Stimulated activated CD8-positive, alpha-beta memory T cell treated with anti-CD3 and anti-CD28 coated beads, Interleukin-4, amount 100 ng/mL, for 48 hours (primary cell): ENCODE data around the gene ACO1.

Experiments
- DNase-seq: peaks from one replicate; pipeline ENCODE4 v3.0.0-alpha.2; 2020

The ACO1 gene

GRCh38 chr9:32384002-32384363 is 460 bp upstream of the ACO1 start:
- DNase-seq, result no peak

DNA sequence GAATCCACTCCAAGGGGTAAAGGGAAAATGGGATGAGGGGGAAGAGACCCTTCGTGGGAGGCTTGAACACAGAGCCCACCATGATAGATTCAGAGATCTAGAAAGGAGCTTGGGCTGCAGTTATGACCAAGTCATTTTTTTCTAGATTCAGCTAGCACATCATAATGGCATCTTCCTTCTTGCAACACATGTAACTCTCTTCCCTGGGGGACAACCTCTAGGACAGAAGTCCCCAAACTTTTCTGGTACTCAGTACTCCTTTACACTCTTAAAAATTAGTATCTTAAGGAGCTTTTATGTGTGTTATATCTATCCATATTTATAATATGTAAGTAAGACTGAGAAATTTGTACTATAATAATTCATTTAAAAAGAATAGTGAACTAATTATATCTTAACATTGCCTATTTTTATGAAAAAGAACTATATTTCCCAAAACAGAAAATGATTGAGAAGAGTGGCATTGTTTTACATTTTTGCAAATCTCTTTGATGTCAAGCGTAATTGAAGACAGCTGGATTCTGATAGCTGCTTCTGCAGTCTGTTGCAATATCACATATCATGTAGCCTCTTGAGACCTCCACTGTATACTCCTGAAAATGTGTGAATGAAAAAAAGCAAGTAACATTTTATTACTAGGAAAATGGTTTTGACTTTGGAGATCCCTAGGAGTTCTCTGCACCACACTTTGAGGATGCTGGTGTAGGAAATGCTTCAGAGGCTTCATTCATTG is 875 bp downstream of the ACO1 start:
- DNase-seq, result no peak

DNA sequence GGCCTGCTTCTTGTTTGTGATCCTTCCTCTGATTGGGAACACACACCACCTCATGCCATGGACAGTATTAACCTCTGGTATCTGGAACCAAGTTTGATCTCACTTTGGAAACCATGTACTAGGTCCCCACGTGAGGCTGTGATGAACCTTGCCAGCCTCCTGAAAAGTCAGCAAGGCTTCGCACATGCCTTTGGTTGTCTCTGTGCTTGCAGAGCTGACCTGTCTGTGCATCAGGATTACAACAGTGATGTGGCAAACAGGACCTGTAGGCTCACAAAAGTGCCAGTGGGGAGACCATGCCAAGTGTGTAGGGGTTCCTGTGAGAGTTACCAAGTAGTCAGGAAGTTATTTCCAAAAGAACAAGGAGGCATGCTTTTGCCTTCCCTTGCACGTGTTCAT is 1.4 kb downstream of the ACO1 start:
- DNase-seq, result no peak

- no peak for DNase-seq
Observed at GRCh38 chr9:32387256-32387655, 2.8 kb downstream of the ACO1 start.

GRCh38 chr9:32389365-32389764 is 4.9 kb downstream of the ACO1 start:
- DNase-seq, result no peak

GRCh38 chr9:32393911-32394310 is 9.5 kb downstream of the ACO1 start:
- DNase-seq, result no peak

DNA sequence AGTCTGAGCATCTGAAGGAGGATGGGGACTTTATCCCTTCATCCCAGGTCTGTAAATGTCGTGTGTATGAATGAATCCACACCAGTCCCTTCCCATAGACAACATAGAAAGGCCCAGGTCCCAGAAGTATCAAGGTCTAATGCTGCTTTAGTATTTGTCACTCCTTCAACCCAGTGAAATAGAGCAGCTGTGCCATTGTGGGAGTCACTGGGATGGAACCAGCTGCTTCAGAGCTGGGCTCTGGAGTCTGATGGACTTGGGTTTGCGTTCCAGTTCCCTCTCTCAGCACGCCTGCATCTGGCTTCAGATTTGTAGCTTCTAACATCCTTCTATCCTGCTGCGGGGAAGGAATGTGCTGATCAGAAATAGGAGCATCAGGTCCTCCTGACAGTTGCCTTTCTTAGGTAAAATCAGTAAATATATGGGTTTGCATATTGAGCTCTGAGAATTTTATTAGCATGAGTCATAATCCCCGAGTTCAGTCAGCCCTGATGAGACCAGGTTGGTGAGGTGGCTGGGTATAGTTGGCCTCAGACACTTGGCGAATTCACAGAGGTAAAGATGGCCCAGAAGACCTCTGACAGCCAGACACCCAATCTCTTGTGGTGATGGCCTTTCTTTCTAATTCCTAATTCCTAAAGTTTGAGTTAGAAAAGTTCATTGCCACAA is 10.1 kb downstream of the ACO1 start:
- DNase-seq, result no peak

- DNase-seq, result no peak
Observed at GRCh38 chr9:32395510-32396216, 11.2 kb downstream of the ACO1 start.

DNA sequence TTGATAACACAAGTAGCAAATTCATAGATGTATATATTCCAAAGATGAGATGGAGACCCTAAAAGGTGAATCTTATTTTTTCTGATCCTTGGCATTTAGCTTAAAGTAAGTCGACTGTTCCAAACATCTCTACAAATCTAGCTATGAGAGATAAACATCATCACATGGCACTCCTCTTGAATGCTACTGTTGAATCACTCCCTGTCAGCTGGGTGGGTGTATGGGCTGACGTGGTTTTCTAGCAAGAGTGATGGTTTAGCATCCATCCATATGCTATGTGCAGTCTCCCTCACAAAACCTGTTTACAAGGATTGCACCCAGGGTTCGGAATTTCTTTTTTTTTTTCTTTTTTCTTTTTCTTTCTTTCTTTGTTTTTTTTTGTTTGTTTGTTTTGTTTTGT is 13.8 kb downstream of the ACO1 start:
- no peak for DNase-seq

GRCh38 chr9:32399110-32399815 is 14.8 kb downstream of the ACO1 start:
- no peak for DNase-seq

DNA sequence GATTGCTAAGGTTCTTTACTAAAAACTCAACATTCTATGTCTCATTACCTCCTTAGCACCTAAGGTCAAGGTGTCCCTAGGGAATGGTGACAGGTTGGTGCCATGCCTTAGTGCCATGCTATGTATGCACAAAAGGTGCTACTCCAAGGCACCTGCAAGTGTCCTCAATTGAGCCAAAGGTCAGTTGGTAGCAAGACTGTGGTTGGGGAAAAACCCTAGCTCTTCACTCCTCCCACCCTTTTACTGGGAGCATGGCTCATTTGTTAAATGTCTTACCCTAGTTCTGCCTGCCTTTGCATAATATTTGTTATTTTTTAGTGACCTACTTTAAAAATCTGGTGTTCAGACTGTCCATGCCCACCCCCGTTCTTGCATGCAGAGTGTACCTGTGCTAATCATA is 17.0 kb downstream of the ACO1 start:
- no peak for DNase-seq

GRCh38 chr9:32403567-32404260 is 19.3 kb downstream of the ACO1 start:
- DNase-seq, result no peak

DNA sequence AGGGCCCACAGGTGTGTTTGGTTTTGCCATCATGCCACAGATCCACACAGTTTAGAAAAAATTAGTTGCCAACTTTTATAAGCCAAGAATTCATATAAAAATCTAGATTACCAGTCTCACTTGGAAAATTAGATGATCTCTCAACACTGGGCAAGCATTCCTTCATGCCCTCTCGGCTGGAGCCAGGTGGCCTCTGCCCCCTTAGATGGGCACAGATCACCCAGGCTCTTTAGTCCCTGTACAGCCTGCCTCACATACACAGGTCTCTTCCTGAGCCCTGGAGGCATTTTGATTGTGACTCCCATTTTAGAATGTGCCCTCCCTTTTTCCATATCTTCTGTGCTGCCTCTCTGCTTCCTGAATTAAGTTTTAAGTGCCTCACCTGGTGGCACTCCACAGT is 20.0 kb downstream of the ACO1 start:
- DNase-seq, result no peak

- DNase-seq, result no peak
Observed at GRCh38 chr9:32404856-32405255, 20.4 kb downstream of the ACO1 start.

DNA sequence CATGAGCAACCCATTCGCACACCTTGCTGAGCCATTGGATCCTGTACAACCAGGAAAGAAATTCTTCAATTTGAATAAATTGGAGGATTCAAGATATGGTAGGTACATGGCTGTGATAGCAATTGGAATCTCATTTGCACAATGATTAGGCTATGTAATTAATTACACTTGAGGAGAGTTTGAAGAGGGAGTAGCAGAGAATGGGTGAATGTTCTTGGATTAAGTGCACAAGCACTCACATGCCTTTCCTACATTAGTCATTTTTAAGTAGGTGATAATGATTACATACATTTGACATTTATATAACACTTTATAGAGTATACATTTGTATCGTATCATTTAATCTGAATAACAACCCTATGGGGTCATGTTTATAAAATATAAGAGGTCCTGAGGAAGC is 21.1 kb downstream of the ACO1 start:
- DNase-seq, result no peak

GRCh38 chr9:32406046-32406445 is 21.6 kb downstream of the ACO1 start:
- DNase-seq, result no peak

DNA sequence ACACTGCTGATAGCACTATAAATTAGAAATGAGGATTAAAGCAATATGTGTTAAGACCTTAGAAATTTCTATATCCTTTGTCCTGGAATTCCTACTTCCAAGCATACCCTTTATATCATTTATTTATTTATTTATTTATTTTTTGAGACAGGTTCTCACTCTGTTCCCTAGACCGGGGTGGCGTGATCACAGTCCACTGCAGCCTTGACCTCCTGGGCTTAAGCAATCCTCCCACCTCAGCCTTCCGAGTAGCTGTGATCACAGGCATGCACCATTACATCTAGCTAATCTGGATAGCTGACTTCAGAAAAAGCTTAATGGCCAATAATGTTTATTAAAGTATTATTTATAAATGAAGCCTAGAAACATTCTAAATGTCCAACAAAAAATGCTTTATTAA is 27.3 kb downstream of the ACO1 start:
- no peak for DNase-seq

DNA sequence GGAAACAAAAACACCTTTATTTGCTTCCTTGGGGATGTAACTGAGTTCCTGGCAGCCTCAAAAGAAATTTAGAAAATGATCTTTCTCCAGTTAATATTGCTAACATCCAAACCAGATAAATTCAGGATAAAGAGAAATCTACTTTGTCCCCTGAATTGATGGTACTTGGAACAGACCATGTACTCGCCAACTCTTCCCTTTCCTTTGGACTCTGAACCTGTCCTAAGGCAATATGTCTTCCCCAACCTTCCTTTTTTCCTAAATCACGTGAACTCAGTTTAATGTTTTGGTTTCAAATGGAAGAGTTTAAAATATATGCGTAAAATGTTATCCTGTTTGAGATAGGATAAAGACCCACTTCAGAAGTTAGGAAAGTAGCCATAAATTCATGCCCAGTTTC is 28.0 kb downstream of the ACO1 start:
- no peak for DNase-seq

DNA sequence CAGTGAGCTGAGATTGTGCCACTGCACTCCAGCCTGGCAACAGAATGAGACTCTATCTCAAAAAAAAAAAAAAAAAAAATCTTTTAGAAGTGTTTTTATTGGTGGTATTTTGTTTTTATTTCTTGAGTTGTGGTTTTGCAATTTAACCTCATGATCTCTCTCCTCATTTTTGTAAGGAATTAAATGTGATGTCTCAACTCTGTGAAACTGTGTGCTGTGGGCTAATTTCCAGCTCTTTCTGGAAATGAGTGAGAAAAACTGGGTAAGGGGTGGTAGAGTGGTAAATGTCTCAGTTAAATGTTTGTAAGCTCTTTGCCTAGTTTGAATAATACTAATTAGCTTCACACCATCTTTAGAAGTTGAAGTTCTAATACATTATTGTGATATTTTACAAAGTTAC is 29.0 kb downstream of the ACO1 start:
- no peak for DNase-seq

DNA sequence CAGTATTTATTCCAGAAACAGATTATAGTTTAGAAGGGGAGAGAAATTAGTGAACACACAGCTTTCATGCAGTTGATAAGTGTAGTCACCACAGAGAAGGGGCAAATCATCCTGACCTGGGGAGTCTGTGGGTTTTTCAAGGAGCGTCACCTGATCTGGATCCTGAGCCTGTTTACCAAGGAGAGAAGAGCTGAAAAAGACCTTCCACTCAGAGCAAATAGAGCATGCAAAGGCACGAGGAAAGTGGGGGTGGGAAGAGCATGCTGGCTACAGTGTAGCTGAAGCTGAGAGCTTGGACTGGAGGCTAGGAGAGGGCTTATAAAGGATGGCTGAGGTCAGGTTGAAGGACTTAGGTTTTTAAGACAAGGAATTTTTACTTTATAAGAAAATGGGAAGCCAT is 30.4 kb downstream of the ACO1 start:
- DNase-seq, result no peak

- DNase-seq, result no peak
Observed at GRCh38 chr9:32419921-32420320, 35.5 kb downstream of the ACO1 start.

GRCh38 chr9:32422237-32422806 is 37.9 kb downstream of the ACO1 start:
- DNase-seq, result no peak

- no peak for DNase-seq
Observed at GRCh38 chr9:32423371-32423770, 38.9 kb downstream of the ACO1 start.
